Fibroblast of lung (primary cell): ENCODE measurements around the gene AGBL4. TPM values are rescaled to one million over a fixed set of nuclear protein-coding genes. Genes with fewer than 3 reads are reported as not detected.

Source experiments
- DNase-seq, 2 donors: peaks; one replicate each; pipeline versions ENCODE4 v3.0.0 to v3.0.0-alpha.2; 2010; ENCODE audit warnings: low read depth in 2 of 2
- H2AFZ ChIP-seq: 2 replicates; pipeline ENCODE4 v1.5.1; 2012; ENCODE audit warnings: low read length, control low read depth, inconsistent platforms
- H3K27ac ChIP-seq: 2 replicates; pipeline ENCODE4 v1.5.1; 2011; ENCODE audit warnings: low read length, control low read depth; ENCODE audit not compliant: insufficient read depth
- H3K27me3 ChIP-seq: 2 replicates; pipeline ENCODE4 v1.5.1; 2011; ENCODE audit warnings: mild to moderate bottlenecking, low read length; ENCODE audit not compliant: control insufficient read depth, insufficient read depth
- H3K36me3 ChIP-seq: 2 replicates; pipeline ENCODE4 v1.5.1; 2011; ENCODE audit warnings: low read length; ENCODE audit not compliant: control insufficient read depth, insufficient read depth
- H3K4me1 ChIP-seq: 2 replicates; pipeline ENCODE4 v1.5.1; 2011; ENCODE audit warnings: low read length; ENCODE audit not compliant: control insufficient read depth, insufficient read depth; ENCODE audit errors: extremely low read depth
- H3K4me2 ChIP-seq: 2 replicates; pipeline ENCODE4 v1.5.1; 2011; ENCODE audit warnings: low read length, control low read depth; ENCODE audit not compliant: insufficient read depth; ENCODE audit errors: extremely low read depth
- H3K4me3 ChIP-seq, 4 experiments: fragments of 200-600 bp in 1 of 4; sonication (generic) in 1 of 4; replicated peaks in 1 of 4; 2 replicates each; pipeline ENCODE4 v1.5.1; 2011 to 2016; ENCODE audit warnings: low read length in 4 of 4, low read depth in 3 of 4, mild to moderate bottlenecking in 3 of 4, control low read depth in 2 of 4, inconsistent platforms in 1 of 4, mixed read lengths in 1 of 4; ENCODE audit not compliant: insufficient read depth in 1 of 4; ENCODE audit errors: control extremely low read depth in 1 of 4
- H3K79me2 ChIP-seq: 2 replicates; pipeline ENCODE4 v1.5.1; 2012; ENCODE audit warnings: mild to moderate bottlenecking, low read length, inconsistent platforms; ENCODE audit not compliant: control insufficient read depth, insufficient read depth
- H3K9ac ChIP-seq: 2 replicates; pipeline ENCODE4 v1.5.1; 2011; ENCODE audit warnings: mild to moderate bottlenecking, low read length, control low read depth; ENCODE audit not compliant: insufficient read depth
- H3K9me3 ChIP-seq: 2 replicates; pipeline ENCODE4 v1.5.1; 2012; ENCODE audit warnings: low read depth, low read length; ENCODE audit not compliant: control insufficient read depth, insufficient read depth
- H4K20me1 ChIP-seq: 2 replicates; pipeline ENCODE4 v1.5.1; 2011; ENCODE audit warnings: low read length; ENCODE audit not compliant: control insufficient read depth, insufficient read depth; ENCODE audit errors: extremely low read depth
- EZH2 ChIP-seq: IDR thresholded peaks from 2 replicates; pipeline ENCODE4 v1.5.1; 2012; ENCODE audit warnings: low read length, control low read depth, mild to moderate bottlenecking; ENCODE audit errors: missing control alignments
- polyA plus RNA-seq, 2 donors: library from polyadenylated mRNA; depleted of rRNA in 1 of 2; stranded (reverse) in 1 of 2; unstranded in 1 of 2; fragments of >200 nt; gene quantifications; 2 replicates each; pipeline ENCODE4 v1.2.1, GENCODE V29; 2011 to 2012; ENCODE audit warnings: missing spikeins in 1 of 2
- total RNA-seq: library from RNA; depleted of rRNA; stranded (reverse); fragments of >200 nt; gene quantifications from 2 replicates; pipeline ENCODE4 v1.2.1, GENCODE V29; 2014
- TF ChIP-seq, protein P1 (sequence below), 2 donors: IDR thresholded peaks in 1 of 2; conservative IDR thresholded peaks in 1 of 2; 1 replicate in 1 of 2; 2 replicates in 1 of 2; pipeline ENCODE4 v1.5.1; 2011 to 2012; ENCODE audit warnings: low read length in 2 of 2, control low read depth in 1 of 2, inconsistent platforms in 1 of 2, low read depth in 1 of 2, mild to moderate bottlenecking in 1 of 2

AGBL4 gene
- total and polyA plus RNA-seq, 2 donors (not counting 1 experiment from before 2014, with no cell fraction given) = not detected

- Histone ChIP-seq H3K9me3 (no peaks in the 10 kb centered on the region), H3K4me1 (no peaks in the 10 kb centered on the region), H3K36me3 (no peaks in the 10 kb centered on the region), H3K27me3 (no peaks in the 10 kb centered on the region), H3K4me2 (no peak overlapping the region), H3K27ac (no peak overlapping the region), H3K79me2 (no peaks in the 10 kb centered on the region), H3K4me3 (no peak overlapping the region), H3K9ac (no peak overlapping the region), H2AFZ (no peak overlapping the region), H4K20me1 (no peaks in the 10 kb centered on the region)
- TF ChIP-seq EZH2 = no peak
- TF ChIP-seq, protein P1, sequence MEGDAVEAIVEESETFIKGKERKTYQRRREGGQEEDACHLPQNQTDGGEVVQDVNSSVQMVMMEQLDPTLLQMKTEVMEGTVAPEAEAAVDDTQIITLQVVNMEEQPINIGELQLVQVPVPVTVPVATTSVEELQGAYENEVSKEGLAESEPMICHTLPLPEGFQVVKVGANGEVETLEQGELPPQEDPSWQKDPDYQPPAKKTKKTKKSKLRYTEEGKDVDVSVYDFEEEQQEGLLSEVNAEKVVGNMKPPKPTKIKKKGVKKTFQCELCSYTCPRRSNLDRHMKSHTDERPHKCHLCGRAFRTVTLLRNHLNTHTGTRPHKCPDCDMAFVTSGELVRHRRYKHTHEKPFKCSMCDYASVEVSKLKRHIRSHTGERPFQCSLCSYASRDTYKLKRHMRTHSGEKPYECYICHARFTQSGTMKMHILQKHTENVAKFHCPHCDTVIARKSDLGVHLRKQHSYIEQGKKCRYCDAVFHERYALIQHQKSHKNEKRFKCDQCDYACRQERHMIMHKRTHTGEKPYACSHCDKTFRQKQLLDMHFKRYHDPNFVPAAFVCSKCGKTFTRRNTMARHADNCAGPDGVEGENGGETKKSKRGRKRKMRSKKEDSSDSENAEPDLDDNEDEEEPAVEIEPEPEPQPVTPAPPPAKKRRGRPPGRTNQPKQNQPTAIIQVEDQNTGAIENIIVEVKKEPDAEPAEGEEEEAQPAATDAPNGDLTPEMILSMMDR (conservative IDR thresholded peaks at IDR 0.05 in 1 of 2, IDR thresholded peaks at IDR 0.05 in 1 of 2; ENCODE audit: low read depth in 1 of 2, low read length in 2 of 2) = no peak
- no peak for DNase-seq
These were observed 770.8 kb downstream of the AGBL4 start for GRCh38 chr1:49252917-49253316.

- Histone ChIP-seq H3K79me2 (no peaks in the 10 kb centered on the region), H3K4me1 (no peaks in the 10 kb centered on the region), H2AFZ (no peak overlapping the region), H3K4me2 (no peak overlapping the region), H3K9me3 (no peaks in the 10 kb centered on the region), H3K36me3 (no peaks in the 10 kb centered on the region), H3K27ac (no peak overlapping the region), H3K4me3 (no peak overlapping the region), H3K27me3 (no peaks in the 10 kb centered on the region), H3K9ac (no peak overlapping the region), H4K20me1 (no peaks in the 10 kb centered on the region)
- no peak for DNase-seq
- no peak for TF ChIP-seq EZH2
- TF ChIP-seq, protein P1 (conservative IDR thresholded peaks at IDR 0.05 in 1 of 2, IDR thresholded peaks at IDR 0.05 in 1 of 2; ENCODE audit: low read depth in 1 of 2, low read length in 2 of 2) = no peak
These were observed 772.6 kb downstream of the AGBL4 start for GRCh38 chr1:49251019-49251784.

DNA sequence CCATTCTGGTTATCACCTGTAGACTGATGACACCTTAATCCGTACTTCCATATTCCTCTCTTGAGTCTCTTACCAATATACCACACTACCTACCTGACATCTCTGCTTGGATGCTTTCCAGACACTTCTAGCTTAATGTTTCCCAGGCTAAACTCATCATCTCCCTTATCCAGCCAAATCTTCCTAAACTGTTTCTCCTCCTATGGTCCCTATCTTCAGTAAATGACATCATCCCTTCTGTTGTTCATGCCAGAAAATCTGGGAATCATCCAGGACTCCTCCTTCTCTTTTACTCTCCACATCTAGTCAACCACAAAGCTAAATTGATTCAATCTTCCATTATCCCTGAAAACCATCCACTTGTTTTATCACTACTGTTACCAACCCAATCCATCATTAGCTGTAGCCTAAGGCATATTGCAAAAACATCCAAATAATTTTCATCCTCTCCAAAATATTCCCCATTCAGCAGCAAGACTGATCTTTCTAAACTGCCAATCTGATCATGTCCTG is 783.0 kb downstream of the AGBL4 start:
- Histone ChIP-seq H3K79me2 (no peaks in the 10 kb centered on the region), H3K4me3 (no peak overlapping the region), H3K27ac (no peak overlapping the region), H3K9ac (no peak overlapping the region), H3K9me3 (no peaks in the 10 kb centered on the region), H4K20me1 (no peaks in the 10 kb centered on the region), H2AFZ (no peak overlapping the region), H3K27me3 (no peaks in the 10 kb centered on the region), H3K4me1 (no peaks in the 10 kb centered on the region), H3K4me2 (no peak overlapping the region), H3K36me3 (no peaks in the 10 kb centered on the region)
- TF ChIP-seq, protein P1 (conservative IDR thresholded peaks at IDR 0.05 in 1 of 2, IDR thresholded peaks at IDR 0.05 in 1 of 2; ENCODE audit: low read depth in 1 of 2, low read length in 2 of 2) = no peak
- no peak for TF ChIP-seq EZH2
- no peak for DNase-seq
